Mammary epithelial cell (primary cell): Measurements from ENCODE around the gene XXYLT1.

Experiments used
- CTCF ChIP-seq, 2 donors: IDR thresholded peaks in 1 of 2; conservative IDR thresholded peaks in 1 of 2; 2 replicates each; pipeline ENCODE4 v1.5.1; 2011 to 2012; ENCODE audit warnings: inconsistent platforms in 2 of 2, low read length in 2 of 2, mild to moderate bottlenecking in 2 of 2, control low read depth in 1 of 2, low read depth in 1 of 2; ENCODE audit not compliant: insufficient read depth in 1 of 2; ENCODE audit errors: extremely low read depth in 1 of 2
- EZH2 ChIP-seq: IDR thresholded peaks from 2 replicates; pipeline ENCODE4 v1.6.1; 2012; ENCODE audit warnings: low read length, inconsistent platforms, borderline replicate concordance

GRCh38 chr3:195133462-195133861, 137.5 kb downstream of the XXYLT1 start:
- TF ChIP-seq CTCF (conservative IDR thresholded peaks at IDR 0.05 in 1 of 2, IDR thresholded peaks at IDR 0.05 in 1 of 2; ENCODE audit: extremely low read depth in 1 of 2, insufficient read depth in 1 of 2, low read depth in 1 of 2, low read length in 2 of 2) (no peak), EZH2 (no peak)
